Measurements from ENCODE around the gene ERMP1. TPM values are rescaled to one million over a fixed set of nuclear protein-coding genes. Genes with fewer than 3 reads are reported as not detected.
A peak's percentile ranks its signal among the peaks of the same experiment; 100 is the strongest.

Gene ERMP1
- total RNA-seq, 1 donor from 2014 or later, result 11.0 TPM

GRCh38 chr9:5842929-5843793 is 10.2 kb upstream of the ERMP1 start:
- no peaks in the 10 kb centered on the region for H3K36me3 ChIP-seq (ENCODE audit: control insufficient read depth in 3 of 3, insufficient read depth in 3 of 3, low read length in 3 of 3)
- peaks cover 13 to 18% (median 14%) of the 10 kb centered on the region in 3 donors for H3K4me1 ChIP-seq (ENCODE audit: control insufficient read depth in 3 of 3, insufficient read depth in 3 of 3, low read length in 3 of 3)
- H3K27me3 ChIP-seq (ENCODE audit: control insufficient read depth in 3 of 3, insufficient read depth in 3 of 3, low read length in 3 of 3), result no peaks in the 10 kb centered on the region
- H3K4me3 ChIP-seq (ENCODE audit: low read length in 3 of 3), result no peak overlapping the region
- peak overlapping the region; percentile 15 for H3K27ac ChIP-seq (ENCODE audit: low read depth, low read length)
- no peak overlapping the region for H3K9ac ChIP-seq (ENCODE audit: low read depth in 1 of 3, low read length in 3 of 3)
- no peaks in the 10 kb centered on the region for H3K9me3 ChIP-seq (ENCODE audit: control insufficient read depth in 3 of 3, low read length in 3 of 3)

DNA sequence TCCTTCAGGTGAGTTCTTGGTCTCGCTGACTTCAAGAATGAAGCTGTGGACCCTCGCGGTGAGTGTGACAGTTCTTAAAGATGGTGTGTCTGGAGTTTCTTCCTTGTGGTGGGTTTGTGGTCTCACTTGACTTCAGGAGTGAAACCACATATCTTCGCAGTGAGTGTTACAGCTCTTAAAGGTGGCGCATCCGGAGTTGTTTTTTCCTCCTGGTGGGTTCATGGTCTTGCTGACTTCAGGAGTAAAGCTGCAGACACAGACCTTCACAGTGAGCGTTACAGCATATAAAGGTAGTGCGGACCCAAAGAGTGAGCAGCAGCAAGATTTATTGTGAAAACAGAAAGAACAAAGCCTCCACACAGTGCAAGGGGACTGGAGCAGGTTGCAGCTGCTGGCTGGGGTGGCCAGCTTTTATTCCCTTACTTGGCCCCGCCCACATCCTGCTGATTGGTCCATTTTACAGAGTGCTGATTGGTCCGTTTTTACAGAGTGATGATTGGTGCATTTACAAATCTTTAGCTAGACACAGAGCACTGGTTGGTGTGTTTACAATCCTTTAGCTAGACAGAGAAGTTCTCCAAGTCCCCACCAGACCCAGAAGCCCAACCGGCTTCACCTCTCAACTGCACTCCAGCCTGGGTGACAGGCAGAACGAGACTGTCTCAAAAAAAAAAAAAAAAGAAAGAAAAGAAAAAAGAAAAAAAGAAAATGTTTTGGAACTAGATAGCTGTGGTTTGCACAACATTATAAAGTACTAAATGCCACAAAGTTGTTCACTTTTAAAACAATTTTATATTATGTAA is 9.1 kb upstream of the ERMP1 start:
- no peak overlapping the region for H3K9ac ChIP-seq (ENCODE audit: low read depth in 1 of 3, low read length in 3 of 3)
- H3K4me3 ChIP-seq (ENCODE audit: low read length in 3 of 3), result no peak overlapping the region
- no peaks in the 10 kb centered on the region for H3K27me3 ChIP-seq (ENCODE audit: control insufficient read depth in 3 of 3, insufficient read depth in 3 of 3, low read length in 3 of 3)
- peaks cover 13 to 18% (median 14%) of the 10 kb centered on the region in 3 donors for H3K4me1 ChIP-seq (ENCODE audit: control insufficient read depth in 3 of 3, insufficient read depth in 3 of 3, low read length in 3 of 3)
- no peaks in the 10 kb centered on the region for H3K9me3 ChIP-seq (ENCODE audit: control insufficient read depth in 3 of 3, low read length in 3 of 3)
- H3K27ac ChIP-seq (ENCODE audit: low read depth, low read length), result no peak overlapping the region
- H3K36me3 ChIP-seq (ENCODE audit: control insufficient read depth in 3 of 3, insufficient read depth in 3 of 3, low read length in 3 of 3), result no peaks in the 10 kb centered on the region

DNA sequence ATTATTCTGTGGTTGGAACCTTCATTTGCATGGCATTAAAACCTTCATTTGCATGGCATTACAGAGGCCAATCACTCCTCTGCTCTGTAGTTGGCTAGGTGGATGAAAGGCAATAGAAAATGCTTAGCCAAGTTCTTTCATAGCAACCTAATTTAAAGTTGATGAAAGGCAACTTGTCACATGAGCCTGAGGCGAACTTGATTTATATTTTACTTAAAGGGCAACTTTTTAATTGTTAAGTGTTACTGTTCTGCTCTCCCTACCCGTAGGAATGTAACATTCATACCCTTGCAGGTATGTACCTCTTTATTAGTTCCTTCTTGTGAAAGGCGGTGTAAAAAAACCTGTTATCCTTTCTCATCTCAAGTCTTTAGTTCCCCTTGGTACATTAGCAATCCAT is 7.9 kb upstream of the ERMP1 start:
- H3K9me3 ChIP-seq (ENCODE audit: control insufficient read depth in 3 of 3, low read length in 3 of 3), result no peaks in the 10 kb centered on the region
- no peaks in the 10 kb centered on the region for H3K36me3 ChIP-seq (ENCODE audit: control insufficient read depth in 3 of 3, insufficient read depth in 3 of 3, low read length in 3 of 3)
- H3K4me3 ChIP-seq (ENCODE audit: low read length in 3 of 3), result no peak overlapping the region

GRCh38 chr9:5839572-5839902 is 6.6 kb upstream of the ERMP1 start:
- H3K27me3 ChIP-seq (ENCODE audit: control insufficient read depth in 3 of 3, insufficient read depth in 3 of 3, low read length in 3 of 3), result no peaks in the 10 kb centered on the region
- no peaks in the 10 kb centered on the region for H3K36me3 ChIP-seq (ENCODE audit: control insufficient read depth in 3 of 3, insufficient read depth in 3 of 3, low read length in 3 of 3)
- peak overlapping the region; percentile 31 to 44 (median 40) for H3K4me3 ChIP-seq (ENCODE audit: low read length in 3 of 3)
- H3K9me3 ChIP-seq (ENCODE audit: control insufficient read depth in 3 of 3, low read length in 3 of 3), result no peaks in the 10 kb centered on the region
- H3K4me1 ChIP-seq (ENCODE audit: control insufficient read depth in 3 of 3, insufficient read depth in 3 of 3, low read length in 3 of 3), result peaks cover 13 to 18% (median 14%) of the 10 kb centered on the region in 3 donors
- peak overlapping the region in 1 of 3 donors; percentile 63 for H3K9ac ChIP-seq (ENCODE audit: low read depth in 1 of 3, low read length in 3 of 3)
- H3K27ac ChIP-seq (ENCODE audit: low read depth, low read length), result peak overlapping the region; percentile 64

More for the DNA sequence above, 7.9 kb upstream of the ERMP1 start:
- Histone ChIP-seq H3K9ac (ENCODE audit: low read depth in 1 of 3, low read length in 3 of 3) (no peak overlapping the region), H3K27me3 (ENCODE audit: control insufficient read depth in 3 of 3, insufficient read depth in 3 of 3, low read length in 3 of 3) (no peaks in the 10 kb centered on the region), H3K4me1 (ENCODE audit: control insufficient read depth in 3 of 3, insufficient read depth in 3 of 3, low read length in 3 of 3) (peaks cover 13 to 18% (median 14%) of the 10 kb centered on the region in 3 donors), H3K27ac (ENCODE audit: low read depth, low read length) (no peak overlapping the region)

DNA sequence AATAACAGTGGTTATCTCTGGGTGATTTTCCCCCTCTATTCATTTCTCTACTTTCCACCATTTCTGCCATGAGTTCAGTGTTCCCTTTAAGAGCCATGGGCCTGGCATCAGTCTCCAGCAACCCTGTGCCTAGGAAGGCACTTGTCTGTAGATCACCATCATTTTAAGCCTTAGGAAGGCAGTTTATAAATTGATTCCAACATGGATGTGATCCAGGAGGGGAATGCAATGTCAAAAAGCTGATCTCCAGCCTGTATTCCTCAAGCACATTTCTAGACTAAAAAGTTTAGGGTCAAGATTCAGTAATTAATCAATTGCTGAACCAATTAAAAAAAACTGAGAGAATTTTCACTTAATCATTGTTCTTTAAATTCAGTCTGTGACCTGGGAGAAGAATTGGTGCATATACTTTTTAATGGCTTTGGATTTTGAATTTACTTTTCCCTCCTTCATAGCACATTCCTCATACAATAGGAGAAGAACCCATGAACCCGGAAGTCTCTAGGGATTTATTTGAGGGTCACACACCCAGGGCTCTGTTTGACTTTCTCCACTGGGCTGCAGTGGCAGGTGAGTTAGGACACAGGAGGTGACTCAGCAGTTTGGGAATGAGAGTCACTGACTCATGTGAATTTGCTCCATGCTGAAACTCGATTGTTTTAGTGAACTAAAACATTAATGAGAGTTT is 6.1 kb upstream of the ERMP1 start:
- Histone ChIP-seq H3K36me3 (ENCODE audit: control insufficient read depth in 3 of 3, insufficient read depth in 3 of 3, low read length in 3 of 3) (no peaks in the 10 kb centered on the region), H3K27me3 (ENCODE audit: control insufficient read depth in 3 of 3, insufficient read depth in 3 of 3, low read length in 3 of 3) (no peaks in the 10 kb centered on the region), H3K9me3 (ENCODE audit: control insufficient read depth in 3 of 3, low read length in 3 of 3) (no peaks in the 10 kb centered on the region), H3K9ac (ENCODE audit: low read depth in 1 of 3, low read length in 3 of 3) (peak overlapping the region in 1 of 3 donors; percentile 63), H3K27ac (ENCODE audit: low read depth, low read length) (peak overlapping the region; percentile 64), H3K4me1 (ENCODE audit: control insufficient read depth in 3 of 3, insufficient read depth in 3 of 3, low read length in 3 of 3) (peaks cover 13 to 18% (median 14%) of the 10 kb centered on the region in 3 donors), H3K4me3 (ENCODE audit: low read length in 3 of 3) (peak overlapping the region; percentile 31 to 44 (median 40))

DNA sequence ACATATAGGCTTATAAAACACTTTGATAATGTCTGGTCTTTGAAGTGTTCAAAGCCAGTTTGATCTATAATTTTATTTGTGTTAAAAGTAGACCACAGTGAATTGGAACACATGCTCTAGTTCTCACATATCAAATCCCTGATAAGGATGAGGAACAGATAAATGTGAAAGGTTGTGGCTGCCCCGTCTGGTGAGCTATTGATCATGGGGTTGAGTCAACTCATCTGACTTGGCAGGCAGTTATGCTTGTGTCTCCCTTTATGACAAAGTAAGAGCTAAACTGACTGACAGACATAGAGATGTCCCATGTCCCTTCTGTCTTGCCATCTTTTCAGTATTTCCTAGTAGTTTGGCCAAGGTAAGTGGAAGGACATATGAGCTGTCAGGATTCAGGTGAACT is 2.9 kb upstream of the ERMP1 start:
- H3K4me1 ChIP-seq (ENCODE audit: control insufficient read depth in 3 of 3, insufficient read depth in 3 of 3, low read length in 3 of 3), result peaks cover 25 to 40% (median 26%) of the 10 kb centered on the region in 3 donors
- H3K36me3 ChIP-seq (ENCODE audit: control insufficient read depth in 3 of 3, insufficient read depth in 3 of 3, low read length in 3 of 3), result no peaks in the 10 kb centered on the region
- no peak overlapping the region for H3K9ac ChIP-seq (ENCODE audit: low read depth in 1 of 3, low read length in 3 of 3)
- no peaks in the 10 kb centered on the region for H3K9me3 ChIP-seq (ENCODE audit: control insufficient read depth in 3 of 3, low read length in 3 of 3)
- no peaks in the 10 kb centered on the region for H3K27me3 ChIP-seq (ENCODE audit: control insufficient read depth in 3 of 3, insufficient read depth in 3 of 3, low read length in 3 of 3)
- H3K27ac ChIP-seq (ENCODE audit: low read depth, low read length), result no peak overlapping the region
- H3K4me3 ChIP-seq (ENCODE audit: low read length in 3 of 3), result no peak overlapping the region

- peaks cover 0 to 4% (median 0%) of the 10 kb centered on the region in 3 donors for H3K36me3 ChIP-seq (ENCODE audit: control insufficient read depth in 3 of 3, insufficient read depth in 3 of 3, low read length in 3 of 3)
- no peaks in the 10 kb centered on the region for H3K27me3 ChIP-seq (ENCODE audit: control insufficient read depth in 3 of 3, insufficient read depth in 3 of 3, low read length in 3 of 3)
- peaks cover 18 to 25% (median 20%) of the 10 kb centered on the region in 3 donors for H3K4me1 ChIP-seq (ENCODE audit: control insufficient read depth in 3 of 3, insufficient read depth in 3 of 3, low read length in 3 of 3)
- no peak overlapping the region for H3K9ac ChIP-seq (ENCODE audit: low read depth in 1 of 3, low read length in 3 of 3)
- H3K4me3 ChIP-seq (ENCODE audit: low read length in 3 of 3), result no peak overlapping the region
- H3K9me3 ChIP-seq (ENCODE audit: control insufficient read depth in 3 of 3, low read length in 3 of 3), result no peaks in the 10 kb centered on the region
- no peak overlapping the region for H3K27ac ChIP-seq (ENCODE audit: low read depth, low read length)
Observed at GRCh38 chr9:5834214-5834613, 1.3 kb upstream of the ERMP1 start.

DNA sequence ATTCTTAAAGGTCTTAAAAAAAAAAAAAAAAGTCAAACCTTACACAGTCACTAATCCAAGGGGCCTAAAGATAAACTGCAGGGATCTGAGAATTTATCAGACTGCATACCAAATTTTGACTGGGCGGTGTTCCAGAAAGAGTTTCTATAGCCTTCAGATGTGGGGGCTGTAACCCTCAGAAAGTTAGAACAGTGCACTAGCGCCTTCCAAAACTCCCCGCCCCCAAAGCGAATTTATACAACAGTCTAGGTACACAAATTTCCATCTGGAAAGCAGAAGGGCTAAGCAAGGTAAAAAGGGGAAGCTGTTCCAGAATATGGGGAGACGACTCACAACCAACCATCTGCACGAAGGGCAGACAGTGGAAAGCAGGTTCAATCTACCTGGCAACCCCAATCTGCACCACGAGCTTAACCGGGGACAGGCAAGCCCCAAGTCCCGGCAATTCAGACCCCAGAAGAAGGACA is 813 bp downstream of the ERMP1 start:
- H3K27ac ChIP-seq (ENCODE audit: low read depth, low read length), result peak overlapping the region; percentile 49
- peak overlapping the region; percentile 88 to 92 (median 92) for H3K4me3 ChIP-seq (ENCODE audit: low read length in 3 of 3)
- no peaks in the 10 kb centered on the region for H3K9me3 ChIP-seq (ENCODE audit: control insufficient read depth in 3 of 3, low read length in 3 of 3)
- H3K4me1 ChIP-seq (ENCODE audit: control insufficient read depth in 3 of 3, insufficient read depth in 3 of 3, low read length in 3 of 3), result peaks cover 14 to 25% (median 18%) of the 10 kb centered on the region in 3 donors
- H3K36me3 ChIP-seq (ENCODE audit: control insufficient read depth in 3 of 3, insufficient read depth in 3 of 3, low read length in 3 of 3), result peaks cover 0 to 4% (median 0%) of the 10 kb centered on the region in 3 donors
- peak overlapping the region; percentile 82 to 90 (median 86) for H3K9ac ChIP-seq (ENCODE audit: low read depth in 1 of 3, low read length in 3 of 3)
- no peaks in the 10 kb centered on the region for H3K27me3 ChIP-seq (ENCODE audit: control insufficient read depth in 3 of 3, insufficient read depth in 3 of 3, low read length in 3 of 3)

DNA sequence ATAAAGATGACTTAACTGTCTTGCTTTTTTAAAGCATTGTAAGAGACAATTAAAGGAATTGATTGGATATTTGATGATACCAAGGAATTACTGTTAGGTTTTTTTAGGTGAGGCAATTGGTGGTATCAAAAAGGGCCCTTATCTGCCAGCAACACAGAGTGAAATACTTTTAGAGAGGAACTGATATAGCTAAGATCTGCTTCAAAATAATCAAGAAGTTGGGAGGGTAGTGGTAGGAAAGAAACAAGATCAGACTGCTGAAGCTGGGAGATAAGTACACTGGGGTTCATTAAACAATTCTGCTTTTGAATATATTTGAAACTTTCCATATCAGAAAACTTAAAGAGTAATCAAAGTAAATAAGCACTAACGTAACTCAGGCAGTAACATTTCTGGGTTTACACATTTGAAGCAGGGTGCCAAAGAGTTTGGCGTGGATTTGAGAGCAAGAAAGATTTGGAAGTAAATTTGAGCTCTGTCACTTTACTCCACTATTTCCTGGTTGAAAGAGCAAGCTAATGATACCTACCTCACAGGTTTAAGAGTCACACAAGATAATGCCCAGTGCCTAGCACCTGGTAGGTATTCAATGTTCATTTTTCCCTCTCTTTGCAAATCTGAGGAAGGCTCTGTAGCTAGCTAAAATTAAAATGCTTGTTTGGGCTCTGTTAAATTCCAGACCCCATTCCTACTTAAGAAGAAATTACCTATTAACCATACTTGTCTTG is 6.9 kb downstream of the ERMP1 start:
- H3K4me1 ChIP-seq (ENCODE audit: control insufficient read depth in 3 of 3, insufficient read depth in 3 of 3, low read length in 3 of 3), result peaks cover 0 to 2% (median under 1%) of the 10 kb centered on the region in 3 donors
- no peak overlapping the region for H3K9ac ChIP-seq (ENCODE audit: low read depth in 1 of 3, low read length in 3 of 3)
- H3K4me3 ChIP-seq (ENCODE audit: low read length in 3 of 3), result no peak overlapping the region
- H3K36me3 ChIP-seq (ENCODE audit: control insufficient read depth in 3 of 3, insufficient read depth in 3 of 3, low read length in 3 of 3), result peaks cover 3 to 31% (median 22%) of the 10 kb centered on the region in 3 donors
- H3K27me3 ChIP-seq (ENCODE audit: control insufficient read depth in 3 of 3, insufficient read depth in 3 of 3, low read length in 3 of 3), result no peaks in the 10 kb centered on the region
- H3K9me3 ChIP-seq (ENCODE audit: control insufficient read depth in 3 of 3, low read length in 3 of 3), result no peaks in the 10 kb centered on the region
- no peak overlapping the region for H3K27ac ChIP-seq (ENCODE audit: low read depth, low read length)
